Measurements from ENCODE around the gene CHST9.

Gene CHST9

DNA sequence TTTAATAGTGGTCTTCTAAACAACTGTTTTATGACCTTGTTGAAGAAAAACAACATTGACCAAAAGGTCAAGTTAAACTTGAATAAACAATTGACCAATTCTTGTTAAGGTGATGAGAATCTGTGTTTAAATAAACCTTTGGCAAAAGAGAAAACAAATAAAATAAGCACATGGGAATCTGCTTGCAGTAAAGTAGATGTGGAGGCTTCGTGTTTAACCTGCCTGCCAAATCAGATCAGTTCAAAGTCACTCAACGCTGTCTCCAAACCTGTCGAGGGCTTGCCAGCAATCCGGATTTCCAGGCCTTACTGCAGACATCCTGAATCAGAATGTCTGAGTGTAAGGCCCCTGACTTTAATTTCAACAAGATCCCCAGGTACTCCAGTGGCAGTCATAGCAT, 264.5 kb downstream of the CHST9 start:
- Mint-ChIP-seq H3K9me3 (no peaks in the 10 kb centered on the region), H3K36me3 (no peaks in the 10 kb centered on the region), H3K4me1 (no peaks in the 10 kb centered on the region), H3K27me3 (no peaks in the 10 kb centered on the region), H3K27ac (no peak overlapping the region), H3K4me3 (no peak overlapping the region)
- ATAC-seq, result no peak

DNA sequence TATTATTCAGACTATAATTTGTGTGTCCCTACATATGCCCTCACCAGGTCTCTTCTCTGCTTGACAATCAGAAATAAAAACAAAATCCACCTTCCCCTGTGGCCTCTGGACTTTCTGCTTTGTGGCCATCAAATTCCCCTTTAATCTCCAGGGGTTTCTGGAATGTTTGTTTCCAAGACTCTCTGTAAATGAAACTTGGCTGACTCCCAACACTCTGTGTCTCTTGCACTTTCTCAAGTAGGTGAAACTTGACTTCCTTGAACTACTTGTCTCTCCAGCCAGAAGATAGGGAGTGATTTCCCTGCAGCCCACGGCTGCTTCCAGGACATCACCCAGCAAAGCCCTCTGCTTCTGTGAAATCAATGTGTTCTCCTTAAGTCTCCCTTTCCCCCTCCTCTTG, 265.5 kb downstream of the CHST9 start:
- H3K27me3 Mint-ChIP-seq, result no peaks in the 10 kb centered on the region
- H3K36me3 Mint-ChIP-seq, result no peaks in the 10 kb centered on the region

DNA sequence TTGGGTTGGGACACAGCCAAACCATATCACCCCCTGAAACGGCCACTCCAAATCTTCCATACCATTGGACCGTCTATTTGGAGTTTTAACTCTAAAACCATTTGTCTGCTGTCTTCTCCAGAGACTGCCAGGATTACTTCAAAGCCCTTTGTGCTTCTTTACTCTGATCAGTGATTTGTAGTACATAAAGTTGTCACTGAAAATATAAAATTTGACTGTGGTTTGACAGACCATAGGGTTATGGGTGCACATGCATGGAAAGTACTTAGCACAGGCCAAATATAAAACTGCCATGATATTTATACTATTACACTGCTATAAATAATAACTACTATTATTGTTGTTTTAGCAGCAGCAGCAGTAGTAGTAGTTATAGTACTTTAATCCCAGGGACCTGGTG, 265.9 kb downstream of the CHST9 start:
- ATAC-seq, result no peak
- no peaks in the 10 kb centered on the region for H3K36me3 Mint-ChIP-seq
- H3K4me3 Mint-ChIP-seq, result no peak overlapping the region
- no peak overlapping the region for H3K27ac Mint-ChIP-seq
- H3K9me3 Mint-ChIP-seq, result no peaks in the 10 kb centered on the region
- H3K27me3 Mint-ChIP-seq, result no peaks in the 10 kb centered on the region
- H3K4me1 Mint-ChIP-seq, result no peaks in the 10 kb centered on the region

More for the DNA sequence above, 265.5 kb downstream of the CHST9 start:
- no peaks in the 10 kb centered on the region for H3K4me1 Mint-ChIP-seq
- no peak overlapping the region for H3K27ac Mint-ChIP-seq
- no peaks in the 10 kb centered on the region for H3K9me3 Mint-ChIP-seq
- ATAC-seq, result no peak
- no peak overlapping the region for H3K4me3 Mint-ChIP-seq

DNA sequence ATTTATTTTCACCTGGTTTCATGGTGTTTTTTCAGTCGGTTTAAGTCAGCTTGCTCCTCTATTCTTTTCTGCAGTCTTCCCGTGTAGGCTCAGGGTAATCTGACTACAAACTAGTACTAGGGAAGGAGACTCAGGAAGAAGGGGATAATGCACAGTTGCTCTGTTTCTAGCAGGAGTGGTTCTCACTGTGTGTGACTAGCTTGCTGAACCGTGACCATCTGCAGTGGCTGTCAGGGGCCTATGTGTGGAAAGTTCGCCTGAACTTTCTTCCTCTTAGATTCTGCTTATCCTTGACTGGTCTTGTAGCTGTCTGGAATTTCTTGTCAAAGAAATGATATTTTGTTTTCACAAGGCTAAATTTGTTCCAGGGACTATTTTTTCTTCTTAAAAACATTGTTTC, 273.3 kb downstream of the CHST9 start:
- no peak for ATAC-seq
- no peak overlapping the region for H3K27ac Mint-ChIP-seq
- H3K4me1 Mint-ChIP-seq, result no peaks in the 10 kb centered on the region

DNA sequence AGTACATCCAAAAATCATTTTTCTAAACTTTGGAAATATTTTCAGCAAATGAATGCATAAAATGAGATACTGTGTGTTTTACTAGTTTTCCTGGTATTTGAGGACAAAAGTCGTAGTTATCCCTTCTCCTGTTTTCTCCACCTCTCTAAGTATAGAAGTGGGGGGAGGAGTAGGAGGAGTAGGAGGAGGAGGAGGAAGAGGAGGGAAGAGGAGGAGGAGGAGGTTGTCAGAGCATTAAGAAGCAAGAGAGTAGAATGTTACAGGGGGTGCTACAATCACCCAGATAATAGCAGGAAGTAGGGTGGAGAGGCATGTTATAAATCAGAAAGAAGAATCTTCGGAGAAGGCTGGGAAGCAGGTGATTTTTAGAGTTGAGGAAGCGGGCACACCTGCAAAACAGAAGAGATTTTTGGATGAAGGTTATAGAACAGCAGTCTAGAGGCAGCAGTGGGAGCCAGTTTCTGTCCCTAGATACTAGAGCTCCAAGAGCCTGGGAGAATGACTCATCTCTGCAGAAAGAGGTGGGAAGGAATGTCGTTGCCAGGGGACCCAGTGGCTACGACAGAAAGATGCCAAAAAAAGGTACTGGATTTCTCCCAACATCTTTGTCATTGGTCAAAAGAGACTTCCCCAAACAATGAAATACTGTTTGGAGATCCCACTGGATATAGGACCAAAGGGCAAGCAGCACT, 275.4 kb downstream of the CHST9 start:
- no peak for ATAC-seq
- Mint-ChIP-seq H3K27me3 (no peaks in the 10 kb centered on the region), H3K4me1 (no peaks in the 10 kb centered on the region), H3K9me3 (peaks cover 3% of the 10 kb centered on the region), H3K4me3 (no peak overlapping the region), H3K27ac (no peak overlapping the region), H3K36me3 (no peaks in the 10 kb centered on the region)

More for the DNA sequence above, 273.3 kb downstream of the CHST9 start:
- Mint-ChIP-seq H3K9me3 (peaks cover 2% of the 10 kb centered on the region), H3K36me3 (no peaks in the 10 kb centered on the region), H3K27me3 (no peaks in the 10 kb centered on the region), H3K4me3 (no peak overlapping the region)

DNA sequence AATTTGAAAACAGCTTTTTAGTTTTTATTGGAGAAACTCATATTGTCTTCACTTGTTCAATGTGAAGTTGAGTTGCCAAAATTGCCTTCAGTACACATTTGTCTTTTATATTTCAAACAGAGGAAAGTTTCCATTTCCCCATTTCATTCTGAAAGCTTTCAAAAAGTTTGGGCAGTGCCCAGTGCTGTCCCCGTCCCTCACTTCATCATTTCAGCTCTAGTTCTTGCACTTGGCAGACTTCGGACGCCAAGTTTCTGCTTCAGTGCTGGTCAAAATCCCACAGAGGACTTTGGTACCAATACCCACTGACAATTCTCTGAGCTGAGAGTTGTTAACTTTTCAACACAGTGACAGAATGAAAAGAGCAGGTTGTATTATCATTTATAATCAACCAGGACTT, 276.2 kb downstream of the CHST9 start:
- no peak overlapping the region for H3K27ac Mint-ChIP-seq
- no peaks in the 10 kb centered on the region for H3K27me3 Mint-ChIP-seq
- peaks cover 9% of the 10 kb centered on the region for H3K9me3 Mint-ChIP-seq
- H3K4me3 Mint-ChIP-seq, result no peak overlapping the region
- no peaks in the 10 kb centered on the region for H3K4me1 Mint-ChIP-seq
- ATAC-seq, result no peak
- no peaks in the 10 kb centered on the region for H3K36me3 Mint-ChIP-seq

DNA sequence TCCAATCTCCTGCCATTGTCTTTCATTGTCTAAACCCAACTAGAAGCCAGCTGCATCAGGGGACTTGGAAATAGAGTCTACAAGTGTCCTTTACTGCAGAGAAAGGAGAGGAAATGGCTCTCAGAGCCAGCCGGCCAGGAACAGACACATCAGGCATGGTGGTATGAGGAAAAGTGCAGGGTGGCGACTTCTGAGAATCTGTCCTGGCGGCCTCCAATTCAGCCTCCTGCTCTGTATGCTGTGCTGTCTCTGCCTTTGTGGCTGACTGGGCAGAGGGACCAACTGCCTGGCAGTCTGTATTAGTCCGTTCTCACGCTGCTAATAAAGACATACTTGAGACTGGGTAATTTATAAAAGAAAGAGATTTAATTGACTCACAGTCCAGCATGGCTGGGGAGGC, 282.8 kb downstream of the CHST9 start:
- Mint-ChIP-seq H3K4me1 (no peaks in the 10 kb centered on the region), H3K9me3 (peaks cover 9% of the 10 kb centered on the region), H3K36me3 (no peaks in the 10 kb centered on the region), H3K27me3 (no peaks in the 10 kb centered on the region), H3K27ac (no peak overlapping the region), H3K4me3 (no peak overlapping the region)
- no peak for ATAC-seq

DNA sequence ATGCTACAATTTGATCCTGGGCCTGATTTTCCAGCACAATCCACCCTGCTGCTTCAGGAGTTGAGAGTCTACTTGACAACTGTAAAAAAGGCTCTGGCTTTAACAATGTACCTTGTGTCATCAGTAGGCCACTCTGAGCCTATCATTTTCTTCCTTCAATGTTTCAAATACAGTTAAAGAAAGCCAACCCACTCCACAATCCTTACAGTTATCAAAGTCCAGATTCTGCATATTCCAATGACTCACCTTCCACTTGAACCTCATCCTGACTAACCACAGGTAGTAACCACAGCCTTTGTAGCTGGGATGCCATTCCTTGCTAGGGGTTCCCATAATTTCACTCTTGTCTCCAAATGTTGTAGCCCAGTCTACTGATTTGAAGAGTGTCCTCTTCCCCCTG, 284.1 kb downstream of the CHST9 start:
- H3K4me3 Mint-ChIP-seq, result no peak overlapping the region
- no peak overlapping the region for H3K27ac Mint-ChIP-seq

DNA sequence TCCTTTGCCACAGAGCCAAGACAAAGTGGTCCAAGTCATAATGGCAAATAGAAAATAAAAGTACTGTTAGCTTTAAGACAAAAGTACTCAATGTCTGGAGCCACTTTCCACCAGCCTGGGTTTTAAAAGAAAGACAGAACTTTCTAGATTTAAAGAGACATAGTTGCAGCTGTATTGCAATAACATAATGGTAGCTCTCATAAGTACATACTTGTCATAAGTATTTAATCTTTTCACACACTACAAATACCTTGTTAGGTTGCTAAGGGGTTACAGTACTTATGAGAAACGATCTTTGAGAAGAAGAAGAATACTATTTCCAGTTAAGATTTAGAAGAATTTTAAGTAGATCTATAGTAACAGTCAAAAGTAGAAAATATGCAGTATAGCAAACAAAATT, 290.7 kb downstream of the CHST9 start:
- Mint-ChIP-seq H3K4me1 (no peaks in the 10 kb centered on the region), H3K9me3 (peaks cover 3% of the 10 kb centered on the region), H3K27ac (no peak overlapping the region), H3K36me3 (no peaks in the 10 kb centered on the region), H3K4me3 (no peak overlapping the region), H3K27me3 (no peaks in the 10 kb centered on the region)
- no peak for ATAC-seq

More for the DNA sequence above, 284.1 kb downstream of the CHST9 start:
- H3K36me3 Mint-ChIP-seq, result no peaks in the 10 kb centered on the region
- H3K4me1 Mint-ChIP-seq, result no peaks in the 10 kb centered on the region
- H3K9me3 Mint-ChIP-seq, result peaks cover 6% of the 10 kb centered on the region
- H3K27me3 Mint-ChIP-seq, result no peaks in the 10 kb centered on the region
- no peak for ATAC-seq

DNA sequence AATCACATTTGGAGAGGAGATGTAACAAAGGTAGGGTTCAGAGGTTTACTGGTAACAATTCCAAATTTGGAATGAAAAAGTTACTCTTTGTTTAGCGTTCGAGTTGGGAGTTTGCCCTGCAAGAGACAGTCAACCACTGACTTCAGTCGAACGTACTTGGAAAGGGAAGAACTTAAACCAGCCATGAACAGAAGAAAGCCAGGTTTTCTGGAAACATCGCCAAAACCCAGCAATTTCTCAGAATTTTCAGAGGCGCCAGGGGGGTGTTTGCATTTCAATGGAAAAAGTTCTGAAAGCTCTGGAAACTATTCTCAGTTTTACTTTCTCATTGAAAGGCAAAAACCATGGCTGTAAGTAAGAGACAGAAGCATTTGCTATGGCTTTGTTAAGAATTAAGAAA, 291.1 kb downstream of the CHST9 start:
- H3K4me1 Mint-ChIP-seq, result no peaks in the 10 kb centered on the region
- no peak overlapping the region for H3K4me3 Mint-ChIP-seq

DNA sequence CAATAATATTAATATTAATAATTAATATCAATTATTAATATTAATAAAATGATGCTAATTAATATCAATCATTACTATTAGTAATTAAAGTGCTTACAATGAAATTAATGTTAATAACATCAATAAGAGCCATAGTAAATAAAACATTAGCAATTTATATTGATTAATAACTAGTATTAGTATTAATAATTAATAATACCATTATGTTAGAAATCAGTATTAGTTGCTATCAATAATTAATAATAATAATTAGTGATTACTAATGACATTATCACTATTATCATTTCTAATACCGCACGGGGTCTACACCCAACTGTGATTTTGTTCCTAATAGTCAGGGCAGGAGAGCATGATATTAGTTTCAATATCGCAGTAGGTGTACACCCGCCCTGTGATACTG, 296.8 kb downstream of the CHST9 start:
- H3K4me3 Mint-ChIP-seq, result no peak overlapping the region
- H3K4me1 Mint-ChIP-seq, result no peaks in the 10 kb centered on the region
- H3K27me3 Mint-ChIP-seq, result no peaks in the 10 kb centered on the region
- H3K9me3 Mint-ChIP-seq, result no peaks in the 10 kb centered on the region
- H3K36me3 Mint-ChIP-seq, result no peaks in the 10 kb centered on the region
- H3K27ac Mint-ChIP-seq, result no peak overlapping the region
- ATAC-seq, result no peak

More for the DNA sequence above, 291.1 kb downstream of the CHST9 start:
- no peak for ATAC-seq
- H3K36me3 Mint-ChIP-seq, result no peaks in the 10 kb centered on the region
- H3K27ac Mint-ChIP-seq, result no peak overlapping the region
- no peaks in the 10 kb centered on the region for H3K27me3 Mint-ChIP-seq
- H3K9me3 Mint-ChIP-seq, result peaks cover 3% of the 10 kb centered on the region

DNA sequence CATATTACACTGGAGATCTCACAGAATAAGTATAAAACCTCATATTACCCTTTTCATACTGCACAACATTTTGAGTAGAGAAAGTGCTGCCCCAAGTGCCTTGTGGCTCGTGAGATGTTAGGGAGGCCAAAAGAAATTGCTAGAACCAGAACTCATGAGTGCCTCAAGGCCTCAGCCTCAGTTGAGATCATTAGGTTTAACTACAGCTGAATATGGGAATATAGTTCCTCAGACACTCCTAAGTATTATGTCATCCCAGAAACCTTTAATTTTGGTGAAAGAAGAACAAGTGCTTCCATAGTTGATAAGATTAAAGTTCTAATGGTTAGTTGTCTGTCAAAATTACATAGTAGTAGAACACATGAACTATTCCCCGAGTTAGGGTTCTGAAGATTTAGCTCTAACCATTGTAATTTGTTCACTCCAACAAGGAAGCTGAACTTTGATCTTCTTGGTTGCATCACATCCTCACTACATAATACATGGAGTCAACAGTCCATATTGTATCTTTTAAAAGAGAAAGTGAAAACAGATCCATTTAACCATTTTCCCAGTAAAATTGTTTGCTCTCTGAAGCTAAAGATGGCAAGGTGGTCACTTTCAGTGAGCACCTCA, 310.0 kb downstream of the CHST9 start:
- ATAC-seq, result no peak
- no peaks in the 10 kb centered on the region for H3K9me3 Mint-ChIP-seq
- H3K4me1 Mint-ChIP-seq, result no peaks in the 10 kb centered on the region
- no peak overlapping the region for H3K4me3 Mint-ChIP-seq
- H3K27ac Mint-ChIP-seq, result no peak overlapping the region
- H3K27me3 Mint-ChIP-seq, result no peaks in the 10 kb centered on the region
- no peaks in the 10 kb centered on the region for H3K36me3 Mint-ChIP-seq

DNA sequence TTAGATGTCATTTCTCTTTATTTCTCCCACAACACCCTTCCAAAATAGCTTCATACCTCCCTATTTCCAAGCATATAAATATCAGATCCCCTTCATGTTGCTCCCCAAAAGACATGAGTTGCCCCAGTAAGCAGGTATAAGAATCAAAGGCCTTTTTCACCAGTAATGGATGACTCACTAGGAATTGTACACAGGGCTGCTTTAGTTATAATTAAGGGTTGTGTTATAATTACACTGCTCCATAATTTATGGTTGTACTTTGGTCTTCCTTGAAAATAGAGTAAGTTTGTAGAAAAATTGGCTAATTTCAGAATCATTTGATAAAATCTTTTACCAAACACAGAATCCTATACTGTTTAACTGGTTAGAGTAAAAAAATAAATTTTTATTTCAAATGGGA, 310.8 kb downstream of the CHST9 start:
- Mint-ChIP-seq H3K9me3 (no peaks in the 10 kb centered on the region), H3K4me1 (no peaks in the 10 kb centered on the region), H3K4me3 (no peak overlapping the region), H3K36me3 (no peaks in the 10 kb centered on the region), H3K27me3 (no peaks in the 10 kb centered on the region), H3K27ac (no peak overlapping the region)
- no peak for ATAC-seq

DNA sequence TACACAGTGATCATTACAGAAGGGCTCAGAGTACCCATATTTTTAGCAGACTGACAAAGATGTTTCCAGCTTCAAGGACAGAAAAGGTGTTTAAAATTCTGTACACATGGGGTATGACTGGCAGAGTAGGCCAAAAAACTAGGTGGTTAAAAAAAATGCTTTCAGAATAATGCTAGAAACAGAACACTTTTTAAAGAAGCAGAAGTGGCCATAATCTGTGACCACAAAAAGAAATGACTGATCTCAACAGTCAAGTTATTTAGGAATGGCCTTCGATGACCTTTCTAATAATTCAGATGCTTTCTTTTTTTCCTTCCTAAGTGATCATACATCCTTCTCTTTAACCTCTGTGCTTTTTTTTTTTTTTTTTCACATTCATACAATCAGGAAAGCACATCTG, 315.5 kb downstream of the CHST9 start:
- Mint-ChIP-seq H3K36me3 (no peaks in the 10 kb centered on the region), H3K27ac (no peak overlapping the region), H3K4me1 (peaks cover under 1% of the 10 kb centered on the region), H3K4me3 (no peak overlapping the region), H3K27me3 (peaks cover 11% of the 10 kb centered on the region), H3K9me3 (no peaks in the 10 kb centered on the region)
- no peak for ATAC-seq

DNA sequence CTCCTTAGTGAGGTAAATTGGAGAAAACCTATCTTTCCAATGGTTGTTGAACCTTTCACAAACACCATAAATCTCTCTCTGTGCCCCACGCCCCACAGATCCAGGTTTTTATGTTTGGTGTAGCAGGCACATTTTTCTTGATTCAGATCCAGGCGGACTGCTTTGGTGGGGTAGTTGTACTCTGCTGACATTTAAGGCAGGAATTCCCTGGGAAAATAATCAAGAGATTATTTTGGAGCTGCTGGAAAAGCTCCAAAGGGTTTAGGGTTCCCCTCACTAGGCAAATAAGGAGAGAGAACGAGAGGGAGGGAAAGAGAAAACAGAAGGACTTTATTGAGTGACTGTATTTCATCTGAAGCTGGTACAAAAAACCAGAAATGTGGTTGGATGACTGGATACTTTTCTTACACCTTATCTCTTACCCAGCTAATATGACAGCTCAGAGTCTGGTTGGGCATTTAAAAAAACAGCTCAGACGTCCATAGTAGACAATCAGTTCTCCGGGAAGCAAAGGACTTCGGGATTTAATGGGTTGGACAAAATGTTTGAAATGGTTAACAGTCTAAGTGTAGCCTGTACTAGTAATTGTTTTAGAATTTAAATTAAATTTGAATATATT, 316.0 kb downstream of the CHST9 start:
- Mint-ChIP-seq H3K27ac (no peak overlapping the region), H3K4me3 (no peak overlapping the region), H3K27me3 (peaks cover 16% of the 10 kb centered on the region), H3K4me1 (peaks cover 5% of the 10 kb centered on the region), H3K9me3 (no peaks in the 10 kb centered on the region), H3K36me3 (no peaks in the 10 kb centered on the region)
- ATAC-seq, result no peak

DNA sequence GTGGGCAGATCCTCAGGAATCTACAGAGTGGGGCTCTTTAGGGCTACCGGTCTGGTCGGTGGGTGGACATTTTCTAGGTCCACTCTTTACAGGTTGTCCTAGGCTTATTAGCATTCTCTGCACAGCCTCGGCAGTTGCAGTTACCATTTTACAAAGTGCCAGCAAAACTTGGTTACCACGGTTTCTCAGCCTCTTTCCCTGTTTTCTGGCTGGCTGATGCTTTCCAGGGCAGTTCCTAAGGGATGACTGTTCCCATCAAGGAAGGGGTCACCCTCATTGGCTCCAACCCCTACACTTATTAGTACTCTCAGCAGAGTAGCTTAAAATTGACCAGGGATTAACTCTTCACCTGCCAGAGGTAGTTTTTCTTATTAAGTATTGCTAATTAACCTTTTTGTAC, 317.6 kb downstream of the CHST9 start:
- no peak overlapping the region for H3K27ac Mint-ChIP-seq
- no peak overlapping the region for H3K4me3 Mint-ChIP-seq
- no peaks in the 10 kb centered on the region for H3K9me3 Mint-ChIP-seq
- H3K36me3 Mint-ChIP-seq, result no peaks in the 10 kb centered on the region
- peaks cover 21% of the 10 kb centered on the region for H3K27me3 Mint-ChIP-seq
- peaks cover 5% of the 10 kb centered on the region for H3K4me1 Mint-ChIP-seq
- ATAC-seq, result no peak

Measured in stimulated activated memory B cell treated with anti-CD40 and anti-IgM and Interleukin-4, amounts not matched to agents 10 μg/mL and 1 μg/mL and 100 μg/mL, for 72 hours (primary cell).